ENCODE data around the gene DIDO1.
A peak's percentile ranks its signal among the peaks of the same experiment; 100 is the strongest.

Gene DIDO1

DNA sequence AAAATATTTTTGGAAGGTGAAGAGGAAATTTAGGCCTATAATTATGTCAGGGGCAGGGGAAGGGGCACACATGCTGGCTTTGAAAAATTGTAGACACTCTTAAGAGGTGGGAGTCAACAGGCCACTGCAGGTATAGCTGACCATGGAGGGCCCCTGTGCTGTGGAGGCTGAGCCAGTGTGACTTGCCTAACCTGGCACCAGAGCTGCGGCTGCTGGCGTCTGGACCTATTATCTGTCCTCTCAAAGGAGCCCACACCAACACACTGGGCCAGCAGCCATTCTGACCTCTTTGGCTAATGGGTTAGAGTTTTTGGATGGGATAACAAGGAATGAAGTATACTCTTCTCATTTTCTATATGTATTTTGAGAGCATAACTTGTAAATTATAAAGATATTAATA is 16.2 kb upstream of the DIDO1 start:
- no peak overlapping the region for H3K4ac ChIP-seq (ENCODE audit: low read depth in 1 of 2, low read length in 2 of 2)
- DNase-seq, result no peak
- H2BK15ac ChIP-seq (ENCODE audit: low read depth, poor library complexity, severe bottlenecking), result no peak overlapping the region
- H3K4me3 ChIP-seq (ENCODE audit: insufficient read depth in 1 of 2, low read depth in 1 of 2, low read length in 2 of 2), result no peak overlapping the region
- H3K27me3 ChIP-seq (ENCODE audit: control insufficient read depth in 1 of 2, insufficient read depth in 1 of 2, low read length in 2 of 2), result no peaks in the 10 kb centered on the region
- no peak overlapping the region for H3K27ac ChIP-seq (ENCODE audit: low read length, poor library complexity, severe bottlenecking)
- WGBS, result no CpG with 5 or more reads among the region's 2 CpGs
- no peak overlapping the region for H2BK120ac ChIP-seq (ENCODE audit: low read depth, low read length)
- no peak overlapping the region for H2BK12ac ChIP-seq (ENCODE audit: low read length in 2 of 2)
- H3K79me1 ChIP-seq (replicated peaks; ENCODE audit: low read length, poor library complexity, severe bottlenecking), result peaks cover 28% of the 10 kb centered on the region
- H2BK5ac ChIP-seq (ENCODE audit: low read depth, low read length, poor library complexity, severe bottlenecking), result no peak overlapping the region
- no peaks in the 10 kb centered on the region for H3K9me3 ChIP-seq (ENCODE audit: control insufficient read depth, low read length)
- peaks cover 40 to 68% of the 10 kb centered on the region in 2 experiments for H3K36me3 ChIP-seq (ENCODE audit: control insufficient read depth in 1 of 2, insufficient read depth in 2 of 2, low read depth in 1 of 2, low read length in 2 of 2)
- no peak overlapping the region for H3K9ac ChIP-seq (ENCODE audit: low read length)
- H3K14ac ChIP-seq (ENCODE audit: low read length in 2 of 2), result no peak overlapping the region
- peaks cover 5% of the 10 kb centered on the region for H3K4me1 ChIP-seq (ENCODE audit: control insufficient read depth, insufficient read depth, low read depth, low read length)
- no peak overlapping the region for H3K18ac ChIP-seq (ENCODE audit: low read depth in 1 of 2, low read length in 2 of 2)
- no peak overlapping the region for H3K4me2 ChIP-seq (ENCODE audit: low read length, poor library complexity, severe bottlenecking)
- no peak overlapping the region for H4K8ac ChIP-seq (ENCODE audit: low read length)
- H3K23ac ChIP-seq (ENCODE audit: low read length in 2 of 2), result no peak overlapping the region
- H2AFZ ChIP-seq (ENCODE audit: low read depth, low read length), result no peak overlapping the region
- H4K91ac ChIP-seq (ENCODE audit: low read length), result no peak overlapping the region
- no peak overlapping the region for H2AK5ac ChIP-seq (ENCODE audit: low read length, severe bottlenecking)

DNA sequence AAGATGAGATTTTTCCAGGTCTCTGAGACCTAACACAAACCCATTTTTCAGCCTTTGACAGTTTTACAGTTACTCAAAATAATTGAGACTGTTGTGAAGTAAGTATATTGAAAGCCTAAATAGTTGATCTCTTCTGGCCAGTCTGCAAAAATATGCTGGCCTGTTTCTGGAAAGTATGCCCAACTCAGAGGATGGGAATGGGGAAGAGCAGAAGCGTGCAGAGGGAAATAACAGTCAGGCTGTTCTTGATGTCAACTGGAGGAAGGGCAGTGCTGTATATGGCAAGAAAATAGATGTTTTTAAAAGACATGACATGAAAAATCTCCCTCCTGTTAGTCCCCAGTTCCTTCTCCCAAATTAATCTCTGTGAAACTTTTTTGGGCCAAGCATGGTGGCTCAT is 15.5 kb upstream of the DIDO1 start:
- no peak for DNase-seq
- H3K4me2 ChIP-seq (ENCODE audit: low read length, poor library complexity, severe bottlenecking), result no peak overlapping the region
- no peak overlapping the region for H3K9ac ChIP-seq (ENCODE audit: low read length)
- H3K9me3 ChIP-seq (ENCODE audit: control insufficient read depth, low read length), result no peaks in the 10 kb centered on the region
- no peak overlapping the region for H2BK12ac ChIP-seq (ENCODE audit: low read length in 2 of 2)
- H3K4ac ChIP-seq (ENCODE audit: low read depth in 1 of 2, low read length in 2 of 2), result no peak overlapping the region
- no peak overlapping the region for H3K14ac ChIP-seq (ENCODE audit: low read length in 2 of 2)
- H3K79me1 ChIP-seq (replicated peaks; ENCODE audit: low read length, poor library complexity, severe bottlenecking), result peaks cover 26% of the 10 kb centered on the region
- 83% methylated on average over 1 of the region's 1 CpG for WGBS
- H4K91ac ChIP-seq (ENCODE audit: low read length), result no peak overlapping the region
- no peak overlapping the region for H2AK5ac ChIP-seq (ENCODE audit: low read length, severe bottlenecking)
- no peak overlapping the region for H3K4me3 ChIP-seq (ENCODE audit: insufficient read depth in 1 of 2, low read depth in 1 of 2, low read length in 2 of 2)
- H2BK5ac ChIP-seq (ENCODE audit: low read depth, low read length, poor library complexity, severe bottlenecking), result no peak overlapping the region
- H3K27ac ChIP-seq (ENCODE audit: low read length, poor library complexity, severe bottlenecking), result no peak overlapping the region
- H3K36me3 ChIP-seq (ENCODE audit: control insufficient read depth in 1 of 2, insufficient read depth in 2 of 2, low read depth in 1 of 2, low read length in 2 of 2), result peaks cover 38 to 61% of the 10 kb centered on the region in 2 experiments
- no peak overlapping the region for H4K8ac ChIP-seq (ENCODE audit: low read length)
- no peak overlapping the region for H2AFZ ChIP-seq (ENCODE audit: low read depth, low read length)
- no peak overlapping the region for H2BK120ac ChIP-seq (ENCODE audit: low read depth, low read length)
- peaks cover 5% of the 10 kb centered on the region for H3K4me1 ChIP-seq (ENCODE audit: control insufficient read depth, insufficient read depth, low read depth, low read length)
- no peak overlapping the region for H3K23ac ChIP-seq (ENCODE audit: low read length in 2 of 2)
- no peak overlapping the region for H3K18ac ChIP-seq (ENCODE audit: low read depth in 1 of 2, low read length in 2 of 2)
- H3K27me3 ChIP-seq (ENCODE audit: control insufficient read depth in 1 of 2, insufficient read depth in 1 of 2, low read length in 2 of 2), result no peaks in the 10 kb centered on the region
- no peak overlapping the region for H2BK15ac ChIP-seq (ENCODE audit: low read depth, poor library complexity, severe bottlenecking)

DNA sequence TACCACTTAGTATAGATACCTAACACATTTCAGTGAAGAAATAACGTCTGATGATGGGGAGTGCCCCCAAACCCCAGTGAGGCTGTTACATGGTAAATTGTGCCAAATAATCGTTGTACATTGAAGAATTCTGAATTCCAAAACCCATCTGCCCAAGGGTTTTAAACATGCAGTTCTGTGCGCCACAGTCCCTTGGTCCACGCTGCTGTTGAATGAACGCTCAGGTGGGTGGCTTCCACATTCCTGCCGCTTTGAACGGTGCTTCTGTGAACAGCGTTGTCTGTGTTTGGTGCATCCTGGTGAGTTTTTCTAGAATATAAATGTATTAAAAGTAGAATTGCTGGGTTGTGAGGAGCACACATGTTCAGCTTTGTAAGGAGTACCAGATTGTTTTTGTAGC is 14.6 kb upstream of the DIDO1 start:
- Histone ChIP-seq H3K4ac (ENCODE audit: low read depth in 1 of 2, low read length in 2 of 2) (no peak overlapping the region), H2BK120ac (ENCODE audit: low read depth, low read length) (no peak overlapping the region), H3K18ac (ENCODE audit: low read depth in 1 of 2, low read length in 2 of 2) (no peak overlapping the region), H3K4me1 (ENCODE audit: control insufficient read depth, insufficient read depth, low read depth, low read length) (peaks cover 8% of the 10 kb centered on the region), H4K8ac (ENCODE audit: low read length) (no peak overlapping the region), H3K79me1 (replicated peaks; ENCODE audit: low read length, poor library complexity, severe bottlenecking) (peaks cover 22% of the 10 kb centered on the region), H3K27me3 (ENCODE audit: control insufficient read depth in 1 of 2, insufficient read depth in 1 of 2, low read length in 2 of 2) (no peaks in the 10 kb centered on the region), H2AFZ (ENCODE audit: low read depth, low read length) (no peak overlapping the region), H4K91ac (ENCODE audit: low read length) (no peak overlapping the region), H3K9me3 (ENCODE audit: control insufficient read depth, low read length) (no peaks in the 10 kb centered on the region), H3K4me2 (ENCODE audit: low read length, poor library complexity, severe bottlenecking) (no peak overlapping the region), H3K9ac (ENCODE audit: low read length) (peak overlapping the region; percentile 5), H3K4me3 (ENCODE audit: insufficient read depth in 1 of 2, low read depth in 1 of 2, low read length in 2 of 2) (peak overlapping the region in 1 of 2 experiments; percentile 17), H3K36me3 (ENCODE audit: control insufficient read depth in 1 of 2, insufficient read depth in 2 of 2, low read depth in 1 of 2, low read length in 2 of 2) (peaks cover 31 to 52% of the 10 kb centered on the region in 2 experiments), H3K14ac (ENCODE audit: low read length in 2 of 2) (no peak overlapping the region), H2BK5ac (ENCODE audit: low read depth, low read length, poor library complexity, severe bottlenecking) (no peak overlapping the region), H3K23ac (ENCODE audit: low read length in 2 of 2) (no peak overlapping the region), H3K27ac (ENCODE audit: low read length, poor library complexity, severe bottlenecking) (no peak overlapping the region), H2BK15ac (ENCODE audit: low read depth, poor library complexity, severe bottlenecking) (no peak overlapping the region), H2BK12ac (ENCODE audit: low read length in 2 of 2) (no peak overlapping the region), H2AK5ac (ENCODE audit: low read length, severe bottlenecking) (no peak overlapping the region)
- WGBS, result 95% methylated on average over 8 of the region's 8 CpGs
- DNase-seq, result no peak

DNA sequence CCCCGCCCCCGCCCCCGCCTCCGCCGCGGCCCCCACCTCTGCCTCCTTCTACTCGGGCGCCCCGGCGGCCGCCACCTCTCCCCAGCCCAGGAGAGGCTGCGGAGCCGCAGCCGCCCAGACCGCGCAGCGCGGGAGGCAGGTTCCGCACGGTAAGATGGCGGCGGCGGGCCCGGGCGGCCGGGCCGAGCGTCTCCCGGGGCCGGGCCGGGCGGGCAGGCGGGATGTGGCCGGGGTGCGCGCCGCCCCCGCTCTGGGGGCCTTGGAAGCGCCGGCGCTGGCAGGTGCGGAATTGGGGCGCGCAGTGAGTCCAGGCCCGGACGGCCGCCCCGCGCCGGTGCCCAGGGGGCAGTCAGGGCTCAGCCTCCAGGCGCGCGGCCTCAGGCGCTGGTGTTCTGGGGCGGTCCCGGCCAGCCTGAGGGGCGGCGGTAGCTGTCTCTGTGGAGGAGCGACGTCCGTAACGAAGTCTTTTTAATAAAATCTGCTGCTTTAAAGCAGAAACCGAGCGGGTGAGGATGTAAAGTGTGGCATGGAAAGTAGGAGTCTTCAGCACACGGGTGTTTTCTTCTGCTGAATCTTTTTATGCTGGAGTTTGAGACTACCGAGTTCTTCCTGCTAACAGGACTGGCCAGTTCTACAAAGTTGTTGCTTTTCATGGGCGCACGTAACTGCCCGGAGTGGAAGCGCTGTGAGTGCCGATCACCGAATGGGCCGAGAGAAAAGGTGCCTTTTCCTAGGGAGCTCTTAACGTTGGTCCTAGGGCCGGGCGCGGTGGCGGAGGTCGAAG is 12.0 kb upstream of the DIDO1 start, which contains the start of gene GID8:
GID8 (plus strand) TSS at position 43 of the 784 bp plus-strand sequence. CDS start 3,356 bp downstream, outside the sequence.
- peak within 1 kb of the TSS; percentile 77 for H3K4me2 ChIP-seq (ENCODE audit: low read length, poor library complexity, severe bottlenecking)
- no peaks in the 10 kb centered on the region for H3K9me3 ChIP-seq (ENCODE audit: control insufficient read depth, low read length)
- H3K14ac ChIP-seq (ENCODE audit: low read length in 2 of 2), result peak within 1 kb of the TSS in 1 of 2 experiments; percentile 87
- H3K4me3 ChIP-seq (ENCODE audit: insufficient read depth in 1 of 2, low read depth in 1 of 2, low read length in 2 of 2), result peak within 1 kb of the TSS; percentile 88 to 90
- H2BK12ac ChIP-seq (ENCODE audit: low read length in 2 of 2), result peak within 1 kb of the TSS in 1 of 2 experiments; percentile 10
- peaks cover 17% of the 10 kb centered on the region for H3K4me1 ChIP-seq (ENCODE audit: control insufficient read depth, insufficient read depth, low read depth, low read length)
- peak within 1 kb of the TSS; percentile 83 for H2BK120ac ChIP-seq (ENCODE audit: low read depth, low read length)
- no peaks in the 10 kb centered on the region for H3K27me3 ChIP-seq (ENCODE audit: control insufficient read depth in 1 of 2, insufficient read depth in 1 of 2, low read length in 2 of 2)
- peaks cover 8% of the 10 kb centered on the region for H3K79me1 ChIP-seq (replicated peaks; ENCODE audit: low read length, poor library complexity, severe bottlenecking)
- H3K4ac ChIP-seq (ENCODE audit: low read depth in 1 of 2, low read length in 2 of 2), result peak within 1 kb of the TSS; percentile 55 to 85
- peak within 1 kb of the TSS; percentile 47 to 90 for H3K18ac ChIP-seq (ENCODE audit: low read depth in 1 of 2, low read length in 2 of 2)
- H2AK5ac ChIP-seq (ENCODE audit: low read length, severe bottlenecking), result peak within 1 kb of the TSS; percentile 54
- peak within 1 kb of the TSS; percentile 81 for H2BK5ac ChIP-seq (ENCODE audit: low read depth, low read length, poor library complexity, severe bottlenecking)
- WGBS, result under 1% methylated on average over 72 of the region's 79 CpGs
- peak within 1 kb of the TSS; percentile 98 for H3K9ac ChIP-seq (ENCODE audit: low read length)
- DNase-seq, result peak; percentile 74
- H3K23ac ChIP-seq (ENCODE audit: low read length in 2 of 2), result peak within 1 kb of the TSS in 1 of 2 experiments; percentile 51
- H3K36me3 ChIP-seq (ENCODE audit: control insufficient read depth in 1 of 2, insufficient read depth in 2 of 2, low read depth in 1 of 2, low read length in 2 of 2), result peaks cover 30 to 52% of the 10 kb centered on the region in 2 experiments
- H2BK15ac ChIP-seq (ENCODE audit: low read depth, poor library complexity, severe bottlenecking), result peak within 1 kb of the TSS; percentile 60
- peak within 1 kb of the TSS; percentile 85 for H4K91ac ChIP-seq (ENCODE audit: low read length)
- H3K27ac ChIP-seq (ENCODE audit: low read length, poor library complexity, severe bottlenecking), result peak within 1 kb of the TSS; percentile 89
- H2AFZ ChIP-seq (ENCODE audit: low read depth, low read length), result peak within 1 kb of the TSS; percentile 72
- peak within 1 kb of the TSS; percentile 83 for H4K8ac ChIP-seq (ENCODE audit: low read length)
